Measurements from ENCODE around the gene PKN2. TPM values are rescaled to one million over a fixed set of nuclear protein-coding genes. Genes with fewer than 3 reads are reported as not detected.

PKN2 gene
- total RNA-seq = 10 to 100 TPM; 64.6 to 71.1 TPM
- polyA plus RNA-seq (2013, experiment 1 of 2) = 36.0 TPM
- polyA plus RNA-seq (2013, experiment 2 of 2) = 37.2 TPM
- long read RNA-seq, experiment 1, full-length matches to known transcripts = 4 of 28 reads
- long read RNA-seq, experiment 1, partial matches to known transcripts = 20 of 28 reads
- long read RNA-seq, experiment 1, other reads (novel, unspliced or antisense) = 4 of 28 reads
- long read RNA-seq, experiment 2, full-length matches to known transcripts = 52 of 77 reads
- long read RNA-seq, experiment 2, partial matches to known transcripts = 16 of 77 reads
- long read RNA-seq, experiment 2, other reads (novel, unspliced or antisense) = 9 of 77 reads
- long read RNA-seq, experiment 3, full-length matches to known transcripts = 91 of 169 reads
- long read RNA-seq, experiment 3, partial matches to known transcripts = 44 of 169 reads
- long read RNA-seq, experiment 3, other reads (novel, unspliced or antisense) = 34 of 169 reads
- long read RNA-seq, experiment 4, partial matches to known transcripts = 5 of 6 reads
- long read RNA-seq, experiment 4, other reads (novel, unspliced or antisense) = 1 of 6 reads

DNA sequence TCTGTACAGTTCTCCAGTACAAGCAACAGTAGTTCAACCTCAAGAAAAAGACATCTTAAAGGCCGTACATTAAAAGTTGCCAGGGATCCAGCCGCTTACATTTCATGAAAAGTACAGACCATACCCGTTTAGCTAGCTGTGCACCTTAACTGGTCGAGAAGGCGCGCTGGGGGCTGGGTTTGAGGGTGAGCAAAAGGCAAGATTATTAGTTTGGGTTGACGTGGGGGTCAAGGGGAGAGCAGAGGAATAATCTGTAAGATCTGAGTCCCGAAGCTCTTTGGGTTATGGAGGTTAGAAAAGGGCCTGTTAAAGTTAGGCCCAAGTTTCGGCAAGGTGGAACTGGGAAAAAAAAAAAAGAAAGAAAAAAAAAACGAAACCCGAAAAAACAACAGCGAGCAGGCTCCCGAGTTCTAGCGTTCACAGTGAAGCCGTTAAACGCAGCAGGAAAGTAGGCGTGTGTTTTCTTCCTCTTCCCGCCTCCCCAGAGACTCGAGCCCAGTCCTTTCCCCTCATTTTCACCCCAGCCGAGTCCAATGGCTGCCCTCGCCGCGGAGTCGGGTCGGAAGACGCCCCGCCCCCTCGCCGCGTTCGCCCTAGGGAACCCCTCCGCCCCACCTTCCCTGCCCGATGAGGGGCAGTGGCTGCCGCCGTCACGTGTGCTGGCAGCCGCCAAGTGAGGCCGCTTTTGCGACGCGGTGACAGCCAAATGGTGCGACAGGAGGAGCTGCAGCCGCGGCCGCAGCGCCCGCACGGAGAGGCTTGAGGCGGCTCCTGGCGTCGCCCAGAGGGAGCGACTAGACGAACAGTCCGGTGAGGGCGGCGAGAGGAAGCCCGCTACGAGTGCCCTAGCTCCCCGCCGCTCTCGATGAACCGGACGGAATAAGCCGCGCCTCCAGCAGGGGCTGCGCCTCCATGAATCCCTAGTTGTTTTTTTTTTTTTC lies at the start of gene PKN2:
Gene PKN2 (plus strand): TSS at position 733 of the 941 bp plus-strand sequence. CDS start 308 bp downstream, outside the sequence.
- TF ChIP-seq, protein P1, sequence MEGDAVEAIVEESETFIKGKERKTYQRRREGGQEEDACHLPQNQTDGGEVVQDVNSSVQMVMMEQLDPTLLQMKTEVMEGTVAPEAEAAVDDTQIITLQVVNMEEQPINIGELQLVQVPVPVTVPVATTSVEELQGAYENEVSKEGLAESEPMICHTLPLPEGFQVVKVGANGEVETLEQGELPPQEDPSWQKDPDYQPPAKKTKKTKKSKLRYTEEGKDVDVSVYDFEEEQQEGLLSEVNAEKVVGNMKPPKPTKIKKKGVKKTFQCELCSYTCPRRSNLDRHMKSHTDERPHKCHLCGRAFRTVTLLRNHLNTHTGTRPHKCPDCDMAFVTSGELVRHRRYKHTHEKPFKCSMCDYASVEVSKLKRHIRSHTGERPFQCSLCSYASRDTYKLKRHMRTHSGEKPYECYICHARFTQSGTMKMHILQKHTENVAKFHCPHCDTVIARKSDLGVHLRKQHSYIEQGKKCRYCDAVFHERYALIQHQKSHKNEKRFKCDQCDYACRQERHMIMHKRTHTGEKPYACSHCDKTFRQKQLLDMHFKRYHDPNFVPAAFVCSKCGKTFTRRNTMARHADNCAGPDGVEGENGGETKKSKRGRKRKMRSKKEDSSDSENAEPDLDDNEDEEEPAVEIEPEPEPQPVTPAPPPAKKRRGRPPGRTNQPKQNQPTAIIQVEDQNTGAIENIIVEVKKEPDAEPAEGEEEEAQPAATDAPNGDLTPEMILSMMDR (conservative IDR thresholded peaks at IDR 0.05) = peak; percentile 38
- peak within 1 kb of the TSS; percentile 96 for H3K27ac Mint-ChIP-seq
- peak within 1 kb of the TSS; percentile 96 for H3K27ac ChIP-seq (ENCODE audit: low read depth, low read length)

DNA sequence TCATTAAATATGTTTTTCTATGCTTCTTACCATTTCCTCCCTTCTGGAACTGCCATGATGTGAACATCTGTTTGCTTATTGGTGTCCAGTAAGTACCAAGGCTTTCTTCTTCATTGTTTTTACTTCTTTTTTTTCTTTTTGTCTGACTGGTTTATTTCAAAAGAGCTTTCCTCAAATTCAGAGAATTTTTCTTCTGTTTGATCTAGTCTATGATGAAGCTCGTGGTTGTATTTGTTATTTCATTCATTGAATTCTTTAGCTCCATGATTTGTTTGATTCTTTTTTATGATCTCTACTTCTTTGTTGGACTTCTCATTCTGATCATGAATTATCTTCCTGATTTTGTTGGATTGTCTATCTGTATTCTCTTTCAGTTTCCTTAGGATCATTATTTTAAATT lies 49.5 kb upstream of the PKN2 start:
- Histone ChIP-seq H3K4me3 (ENCODE audit: low read length) (no peak overlapping the region), H3K36me3 (ENCODE audit: control insufficient read depth, insufficient read depth, low read length) (no peaks in the 10 kb centered on the region), H3K9ac (ENCODE audit: extremely low read depth, low read length, poor library complexity, severe bottlenecking) (no peak overlapping the region), H3K27me3 (ENCODE audit: control insufficient read depth, insufficient read depth, low read length, poor library complexity, severe bottlenecking) (peaks cover 12% of the 10 kb centered on the region), H3K4me1 (ENCODE audit: control insufficient read depth, insufficient read depth, low read length) (no peaks in the 10 kb centered on the region), H3K9me3 (ENCODE audit: control insufficient read depth, low read length) (peaks cover 28% of the 10 kb centered on the region), H3K27ac (ENCODE audit: low read depth, low read length) (no peak overlapping the region)
- 100% methylated on average over 1 of the region's 1 CpG; no CpG with 5 or more reads in 1 of the 2 experiments for WGBS, 2 experiments (ENCODE audit: insufficient coverage in 1 of 2, insufficient read length in 1 of 2)
- no peak overlapping the region for H3K27ac Mint-ChIP-seq
- TF ChIP-seq, protein P1 (conservative IDR thresholded peaks at IDR 0.05) = no peak
- H3K27me3 Mint-ChIP-seq (ENCODE audit: insufficient read depth) = peaks cover 13% of the 10 kb centered on the region
- no peak for DNase-seq
- peaks cover 6% of the 10 kb centered on the region for H3K4me1 Mint-ChIP-seq
- no peak overlapping the region for H3K4me3 Mint-ChIP-seq
- H3K9me3 Mint-ChIP-seq = peaks cover 20% of the 10 kb centered on the region
- no peaks in the 10 kb centered on the region for H3K36me3 Mint-ChIP-seq (ENCODE audit: low read depth)

More for the DNA sequence above, at the start of gene PKN2:
- Histone ChIP-seq H3K4me3 (ENCODE audit: low read length) (peak within 1 kb of the TSS; percentile 100), H3K27me3 (ENCODE audit: control insufficient read depth, insufficient read depth, low read length, poor library complexity, severe bottlenecking) (no peaks in the 10 kb centered on the region), H3K4me1 (ENCODE audit: control insufficient read depth, insufficient read depth, low read length) (peaks cover 3% of the 10 kb centered on the region), H3K9me3 (ENCODE audit: control insufficient read depth, low read length) (no peaks in the 10 kb centered on the region), H3K9ac (ENCODE audit: extremely low read depth, low read length, poor library complexity, severe bottlenecking) (peak within 1 kb of the TSS; percentile 85), H3K36me3 (ENCODE audit: control insufficient read depth, insufficient read depth, low read length) (no peaks in the 10 kb centered on the region)
- Mint-ChIP-seq H3K36me3 (ENCODE audit: low read depth) (peaks cover 12% of the 10 kb centered on the region), H3K27me3 (ENCODE audit: insufficient read depth) (no peaks in the 10 kb centered on the region), H3K9me3 (no peaks in the 10 kb centered on the region), H3K4me3 (peak within 1 kb of the TSS; percentile 91), H3K4me1 (peaks cover 23% of the 10 kb centered on the region)
- WGBS, 2 experiments (ENCODE audit: insufficient coverage in 1 of 2, insufficient read length in 1 of 2) = 0 to 1% methylated on average over 48 to 66 of the region's 66 CpGs
- DNase-seq = peak; percentile 99

GRCh38 chr1:88640060-88640459 lies 44.0 kb upstream of the PKN2 start:
- Mint-ChIP-seq H3K9me3 (peaks cover 11% of the 10 kb centered on the region), H3K4me1 (no peaks in the 10 kb centered on the region), H3K4me3 (no peak overlapping the region), H3K36me3 (ENCODE audit: low read depth) (no peaks in the 10 kb centered on the region), H3K27me3 (ENCODE audit: insufficient read depth) (peaks cover 8% of the 10 kb centered on the region), H3K27ac (no peak overlapping the region)
- TF ChIP-seq, protein P1 (conservative IDR thresholded peaks at IDR 0.05) = no peak
- H3K9me3 ChIP-seq (ENCODE audit: control insufficient read depth, low read length) = peaks cover 18% of the 10 kb centered on the region
- no peaks in the 10 kb centered on the region for H3K4me1 ChIP-seq (ENCODE audit: control insufficient read depth, insufficient read depth, low read length)
- no peaks in the 10 kb centered on the region for H3K27me3 ChIP-seq (ENCODE audit: control insufficient read depth, insufficient read depth, low read length, poor library complexity, severe bottlenecking)
- H3K9ac ChIP-seq (ENCODE audit: extremely low read depth, low read length, poor library complexity, severe bottlenecking) = no peak overlapping the region
- H3K4me3 ChIP-seq (ENCODE audit: low read length) = no peak overlapping the region
- 98 to 100% methylated on average over 1 of the region's 1 CpG for WGBS, 2 experiments (ENCODE audit: insufficient coverage in 1 of 2, insufficient read length in 1 of 2)
- no peak for DNase-seq
- H3K27ac ChIP-seq (ENCODE audit: low read depth, low read length) = no peak overlapping the region
- H3K36me3 ChIP-seq (ENCODE audit: control insufficient read depth, insufficient read depth, low read length) = no peaks in the 10 kb centered on the region
